Nephron (organoid): ENCODE results near the gene RGS10.

Experiments
- H3K27ac Mint-ChIP-seq, 3 experiments: 2 replicates each; pipeline ENCODE4 v1.8.0; 2020; ENCODE audit warnings: mixed read lengths in 3 of 3, mild to moderate bottlenecking in 2 of 3, moderate library complexity in 1 of 3
- H3K27me3 Mint-ChIP-seq: 2 replicates; pipeline ENCODE4 v1.8.0; 2021; ENCODE audit warnings: low read depth, mild to moderate bottlenecking, moderate library complexity, mixed read lengths
- H3K36me3 Mint-ChIP-seq: 2 replicates; pipeline ENCODE4 v1.8.0; 2020; ENCODE audit warnings: low read depth, mixed read lengths
- H3K4me1 Mint-ChIP-seq: 2 replicates; pipeline ENCODE4 v1.8.0; 2020; ENCODE audit warnings: mixed read lengths
- H3K4me3 Mint-ChIP-seq, 3 experiments: 2 replicates each; pipeline ENCODE4 v1.8.0; 2020; ENCODE audit warnings: mild to moderate bottlenecking in 3 of 3, mixed read lengths in 3 of 3, moderate library complexity in 2 of 3
- H3K9me3 Mint-ChIP-seq: 2 replicates; pipeline ENCODE4 v1.8.0; 2020; ENCODE audit warnings: mixed read lengths
- CTCF ChIP-seq, 3 experiments: fragments of 200-600 bp; sonication (generic); IDR thresholded peaks; one replicate each; pipeline ENCODE4 v1.5.0; 2021; ENCODE audit warnings: antibody characterized with exemption in 3 of 3; ENCODE audit not compliant: unreplicated experiment in 3 of 3

RGS10 gene

DNA sequence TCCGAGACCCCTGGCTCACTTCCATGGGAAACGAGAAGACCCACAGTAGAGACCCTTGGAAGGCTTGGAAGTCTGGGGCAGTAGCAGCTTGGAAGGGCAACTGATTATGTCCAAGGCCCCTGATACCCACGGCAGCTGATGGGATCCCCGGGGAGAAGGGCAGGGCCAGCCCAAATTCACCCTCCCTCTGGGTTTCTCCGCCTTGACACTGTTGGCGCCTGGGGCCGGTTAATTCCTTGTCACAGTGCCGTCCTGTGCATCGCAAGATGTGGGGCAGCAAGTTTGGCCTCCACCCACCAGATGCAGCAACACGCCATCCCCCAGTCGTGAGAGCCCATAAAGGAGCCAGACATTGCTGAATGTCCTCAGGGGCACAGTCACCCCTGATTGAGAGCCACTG, 89.2 kb downstream of the RGS10 start:
- peaks cover 3% of the 10 kb centered on the region for H3K27me3 Mint-ChIP-seq
- no peak overlapping the region for H3K4me3 Mint-ChIP-seq
- TF ChIP-seq CTCF (IDR thresholded peaks at IDR 0.05; ENCODE audit: unreplicated experiment in 3 of 3): no peak
- H3K27ac Mint-ChIP-seq: no peak overlapping the region
- peaks cover 6% of the 10 kb centered on the region for H3K36me3 Mint-ChIP-seq
- H3K4me1 Mint-ChIP-seq: peaks cover 17% of the 10 kb centered on the region
- H3K9me3 Mint-ChIP-seq: no peaks in the 10 kb centered on the region

DNA sequence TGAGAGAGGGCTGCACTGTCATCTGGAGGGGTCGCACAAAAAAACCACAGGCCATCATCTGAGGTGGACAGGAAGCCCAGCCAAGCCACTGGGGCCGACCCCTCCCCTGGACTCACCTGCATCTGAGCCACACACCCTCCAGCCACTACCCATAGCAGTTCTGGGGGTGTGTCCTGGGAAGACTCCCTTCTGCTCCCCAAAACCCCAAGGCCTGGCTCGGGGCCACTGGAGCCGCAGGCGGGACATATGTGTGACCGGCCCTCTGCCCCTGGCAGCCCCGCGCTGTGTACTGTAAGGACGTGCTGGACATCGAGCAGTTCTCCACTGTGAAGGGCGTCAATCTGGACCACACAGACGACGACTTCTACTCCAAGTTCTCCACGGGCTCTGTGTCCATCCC, 90.1 kb downstream of the RGS10 start:
- no peak overlapping the region for H3K27ac Mint-ChIP-seq
- no peaks in the 10 kb centered on the region for H3K9me3 Mint-ChIP-seq
- peaks cover 3% of the 10 kb centered on the region for H3K27me3 Mint-ChIP-seq
- TF ChIP-seq CTCF (IDR thresholded peaks at IDR 0.05; ENCODE audit: unreplicated experiment in 3 of 3): no peak
- H3K4me3 Mint-ChIP-seq: no peak overlapping the region
- peaks cover 6% of the 10 kb centered on the region for H3K36me3 Mint-ChIP-seq
- peaks cover 13% of the 10 kb centered on the region for H3K4me1 Mint-ChIP-seq

DNA sequence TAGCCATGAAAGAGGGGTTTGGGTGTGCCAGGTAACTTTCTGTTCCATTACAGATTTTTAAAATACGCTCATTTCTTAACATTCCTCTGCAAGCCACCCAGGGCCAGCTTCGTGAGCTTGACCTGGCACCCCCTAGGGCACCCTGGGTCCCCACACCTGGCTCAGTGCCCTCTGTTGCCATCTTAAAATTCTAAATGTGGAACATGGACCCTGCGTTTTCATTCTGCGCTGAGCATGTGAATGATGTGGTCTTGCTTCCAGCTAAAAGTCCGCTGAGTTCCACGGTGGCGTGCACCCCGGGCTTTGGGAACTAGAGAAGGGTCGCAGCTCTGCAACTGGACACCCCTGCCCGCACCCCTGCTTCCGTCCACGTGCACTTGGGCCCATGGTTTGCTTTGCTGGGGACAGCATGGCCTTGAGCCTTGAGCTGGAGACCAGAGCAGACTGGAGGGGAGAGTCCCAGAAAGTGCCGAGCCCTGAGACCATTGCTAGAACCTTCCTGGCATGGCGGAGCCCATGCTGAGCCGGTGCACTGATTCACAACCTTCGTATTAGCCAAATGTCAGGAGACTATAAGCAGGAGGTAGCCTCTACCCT, 91.1 kb downstream of the RGS10 start:
- peaks cover 13% of the 10 kb centered on the region for H3K4me1 Mint-ChIP-seq
- no peaks in the 10 kb centered on the region for H3K9me3 Mint-ChIP-seq
- H3K36me3 Mint-ChIP-seq: peaks cover 6% of the 10 kb centered on the region
- peaks cover 3% of the 10 kb centered on the region for H3K27me3 Mint-ChIP-seq
- H3K27ac Mint-ChIP-seq: no peak overlapping the region
- TF ChIP-seq CTCF (IDR thresholded peaks at IDR 0.05; ENCODE audit: unreplicated experiment in 3 of 3): no peak
- H3K4me3 Mint-ChIP-seq: no peak overlapping the region

- peaks cover 3% of the 10 kb centered on the region for H3K27me3 Mint-ChIP-seq
- H3K4me1 Mint-ChIP-seq: peaks cover 10% of the 10 kb centered on the region
- H3K36me3 Mint-ChIP-seq: peaks cover 6% of the 10 kb centered on the region
- no peak for TF ChIP-seq CTCF (IDR thresholded peaks at IDR 0.05; ENCODE audit: unreplicated experiment in 3 of 3)
- no peak overlapping the region for H3K27ac Mint-ChIP-seq
- no peak overlapping the region for H3K4me3 Mint-ChIP-seq
- no peaks in the 10 kb centered on the region for H3K9me3 Mint-ChIP-seq
These were observed 91.8 kb downstream of the RGS10 start for GRCh38 chr10:119450606-119451299.
